Measurements from ENCODE around the gene UNG. TPM values are rescaled to one million over a fixed set of nuclear protein-coding genes. Genes with fewer than 3 reads are reported as not detected.
"Not testable (repeated sequence)": the region's sequence is repeated elsewhere in the genome, so short reads cannot be mapped to it uniquely, and the experiment has no call there.

Gene UNG
- total RNA-seq, 2 donors from 2014 or later = 13.9 to 16.6 TPM

DNA sequence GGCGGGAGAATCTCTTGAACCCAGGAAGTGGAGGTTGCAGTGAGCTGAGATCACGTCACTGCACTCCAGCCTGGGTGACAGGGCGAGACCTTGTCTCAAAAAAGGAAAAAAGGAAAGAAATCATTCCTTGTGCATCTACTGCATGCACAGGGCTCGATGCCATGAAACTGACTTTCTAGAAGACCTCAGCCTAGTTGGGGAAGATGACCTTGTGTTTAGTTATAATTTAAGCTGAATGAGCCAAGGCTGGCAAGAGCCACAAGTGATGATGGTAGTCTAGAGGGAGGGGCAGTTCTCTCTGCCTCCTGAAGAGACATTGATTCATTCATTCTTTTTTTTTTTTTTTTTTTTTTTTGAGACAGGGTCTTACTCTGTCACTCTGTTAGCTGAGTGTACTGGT lies 43.2 kb downstream of the UNG start:
- no peak for DNase-seq
- intact Hi-C loops (cut with DNase I) = no loop called here
- ATAC-seq = peak in 1 of 2 donors; percentile 16

DNA sequence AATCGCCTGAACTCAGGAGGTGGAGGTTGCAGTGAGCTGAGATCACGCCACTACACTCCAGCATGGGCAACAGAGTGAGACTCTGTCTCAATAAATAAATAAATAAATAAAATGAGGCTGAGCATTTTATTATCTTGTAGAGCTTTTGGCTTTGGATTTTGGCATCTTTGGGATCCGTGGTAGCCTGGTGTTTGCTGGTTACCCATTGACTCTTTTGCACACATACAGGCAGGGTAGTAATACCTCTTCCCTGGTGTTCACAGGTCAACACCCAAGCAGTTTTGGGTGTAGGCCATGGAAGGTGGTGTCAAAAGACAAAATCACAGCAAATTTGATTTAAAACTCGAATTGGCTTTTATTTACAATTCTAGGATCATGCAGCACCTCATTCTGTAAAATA lies 46.8 kb downstream of the UNG start:
- ATAC-seq (no peak), DNase-seq (no peak)
- intact Hi-C loops (cut with DNase I) = no loop called here

DNA sequence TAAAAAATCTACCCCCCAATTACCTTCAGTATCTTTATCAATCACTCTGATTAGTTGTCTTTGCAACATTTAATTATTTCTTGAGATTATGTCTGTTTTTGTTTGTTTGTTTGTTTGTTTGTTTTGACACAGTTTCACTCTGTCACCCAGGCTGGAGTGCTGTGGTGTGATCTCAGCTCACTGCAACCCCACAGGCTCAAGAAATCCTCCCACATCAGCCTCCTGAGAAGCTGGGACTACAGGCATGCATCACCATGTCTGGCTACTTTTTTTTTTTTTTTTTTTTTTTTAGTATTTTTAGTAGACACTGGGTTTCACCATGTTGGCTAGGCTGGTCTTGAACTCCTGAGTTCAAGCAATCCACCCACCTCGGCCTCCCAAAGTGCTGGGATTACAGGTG lies 49.7 kb downstream of the UNG start:
- ATAC-seq; intact Hi-C loops (cut with DNase I); DNase-seq: not testable (repeated sequence)

DNA sequence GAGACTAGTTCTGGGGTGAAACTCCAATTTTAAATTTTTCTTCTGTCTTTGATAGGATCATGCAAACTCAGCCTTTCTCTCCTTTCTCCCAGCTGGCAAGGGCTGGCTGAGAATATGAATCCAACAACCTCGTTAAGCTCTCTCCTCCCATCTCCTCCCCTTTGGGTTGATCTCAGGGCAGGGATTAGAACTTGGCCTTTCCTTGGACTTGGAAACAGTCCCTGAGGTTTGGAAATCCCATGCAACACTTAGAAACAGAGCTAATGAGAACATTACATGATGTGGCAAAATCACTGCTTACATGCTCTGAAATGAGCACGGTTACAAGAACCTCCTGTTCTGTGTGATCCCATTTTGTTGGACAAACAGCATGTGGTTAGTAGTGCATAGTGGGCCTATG lies 50.6 kb downstream of the UNG start:
- peak; percentile 83 to 90 for ATAC-seq
- intact Hi-C loops (cut with DNase I) = no loop called here
- DNase-seq = no peak

DNA sequence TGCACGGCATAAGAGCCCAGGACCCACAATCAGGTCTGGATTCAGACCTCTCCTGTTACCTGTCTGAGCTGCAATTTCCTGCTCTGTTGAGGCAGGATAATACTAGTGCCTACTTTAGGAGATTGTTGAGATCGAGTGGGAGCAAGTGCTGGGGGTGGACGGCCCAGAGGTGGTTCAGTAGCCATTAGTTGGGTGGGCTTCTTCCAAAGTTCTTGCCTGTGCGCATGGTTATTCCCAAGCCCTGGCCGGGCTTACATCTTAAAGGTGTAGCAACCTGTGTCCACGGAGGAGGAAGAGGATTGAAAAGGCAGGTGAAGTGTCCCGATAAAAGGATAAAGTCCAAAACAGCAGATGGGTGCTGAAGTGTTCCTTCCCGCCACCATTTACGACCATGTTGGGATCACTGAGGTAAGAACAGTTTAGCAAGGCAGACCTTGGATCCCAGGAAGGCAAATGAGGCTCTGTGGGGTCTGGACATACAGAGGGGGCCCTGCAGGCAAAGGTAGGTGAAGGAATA lies 52.8 kb downstream of the UNG start:
- intact Hi-C loops (cut with DNase I) = no loop called here
- ATAC-seq (no peak), DNase-seq (no peak)

DNA sequence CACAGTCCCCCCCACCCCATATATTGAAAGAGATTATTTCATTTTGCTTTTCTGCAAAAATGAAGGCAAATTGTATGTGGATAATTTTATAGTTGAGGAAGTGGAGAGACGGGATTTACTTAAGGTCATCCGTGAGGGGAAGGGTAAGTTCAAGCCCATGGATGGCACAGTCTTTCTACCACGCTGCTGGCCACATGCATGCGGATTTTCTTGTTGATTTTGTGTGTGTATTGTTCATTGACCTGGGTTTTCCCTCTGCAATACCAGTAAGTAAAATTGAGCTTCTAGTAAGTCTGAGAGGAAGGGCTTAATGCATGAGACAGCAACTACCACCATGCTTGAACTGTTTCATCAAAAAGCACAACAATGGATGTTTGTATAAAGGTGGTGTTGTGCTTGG lies 54.1 kb downstream of the UNG start:
- intact Hi-C loops (cut with DNase I) = no loop called here
- ATAC-seq (no peak), DNase-seq (no peak)

DNA sequence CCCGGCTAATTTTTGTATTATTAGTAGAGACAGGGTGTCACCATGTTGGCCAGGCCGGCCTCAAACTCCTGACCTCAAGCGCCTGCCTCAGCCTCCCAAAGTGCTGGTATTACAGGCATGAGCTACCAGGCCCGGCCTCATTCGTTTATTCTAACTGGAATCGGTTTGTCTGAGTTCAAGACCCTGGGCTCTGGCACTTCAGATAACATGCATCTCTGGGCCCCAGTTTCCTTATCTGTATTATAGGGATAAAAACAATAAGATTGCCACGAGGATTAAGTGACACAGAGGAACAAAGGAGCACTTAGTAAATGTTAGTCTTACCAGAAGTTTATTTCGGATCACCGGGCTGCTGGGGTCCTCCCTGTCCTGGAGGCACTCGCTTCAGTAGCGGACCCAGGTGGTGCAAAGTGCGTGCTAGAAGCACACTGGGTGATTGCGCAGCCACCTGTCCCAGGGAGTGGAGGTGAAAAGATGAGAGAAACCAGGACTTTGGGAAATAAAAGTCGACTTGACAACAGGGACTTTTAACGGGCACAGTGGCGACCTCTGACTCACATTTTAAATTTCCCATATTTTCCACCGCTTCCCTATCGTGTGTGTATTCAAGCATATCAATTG lies 56.5 kb downstream of the UNG start:
- intact Hi-C loops (cut with DNase I) = no loop called here

DNA sequence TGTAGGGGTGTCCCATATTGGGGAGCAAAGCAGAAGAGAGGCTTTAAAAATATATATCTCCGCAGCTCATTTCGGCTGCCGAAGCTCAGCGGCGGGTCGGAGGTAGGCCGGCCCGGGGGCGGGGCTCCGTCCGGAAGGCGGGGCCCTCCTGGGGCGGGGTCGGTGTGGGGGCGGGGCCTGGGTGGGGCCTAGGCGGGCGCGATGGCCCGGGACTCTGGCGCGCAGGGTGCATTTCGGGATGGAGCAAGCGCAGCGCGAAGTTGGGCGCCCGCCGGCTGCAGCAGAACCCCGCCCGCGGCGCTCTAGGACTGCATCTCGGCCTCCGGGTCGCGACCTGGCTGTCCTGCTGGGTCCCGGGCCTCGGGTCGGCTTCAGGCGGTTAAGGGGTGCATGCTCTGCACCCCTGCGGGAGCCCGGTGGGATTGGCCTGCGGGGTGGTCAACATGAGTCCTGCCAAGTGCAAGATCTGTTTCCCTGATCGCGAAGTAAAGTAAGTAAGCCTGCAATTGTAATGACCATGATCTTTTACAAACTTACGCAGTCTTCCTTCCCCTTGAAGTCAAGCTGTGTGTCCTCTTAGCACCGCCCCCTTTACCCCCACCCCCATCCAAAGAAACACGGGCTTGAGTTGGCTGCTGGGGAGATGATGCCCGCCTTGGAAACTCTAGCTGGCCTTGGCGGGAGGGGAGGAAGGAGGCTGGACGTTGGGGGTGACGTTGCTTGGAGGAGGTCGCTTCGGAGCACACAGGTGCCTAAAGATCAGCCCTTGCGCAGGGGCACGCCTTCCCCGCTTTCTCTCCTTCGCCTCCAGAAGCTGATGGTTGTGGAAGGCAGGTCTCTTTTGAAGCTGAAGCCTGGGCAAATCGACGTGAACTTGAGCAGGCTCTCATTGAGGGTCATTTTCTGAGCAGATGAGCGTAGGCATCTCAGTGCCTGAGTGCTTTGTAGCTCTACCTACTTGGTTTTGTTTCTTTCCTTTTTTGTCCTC lies 57.3 kb downstream of the UNG start:
- DNase-seq = peak; percentile 86
- intact Hi-C loops (cut with DNase I) = loop anchor here in 1 of 2 donors (5.0 kb wide), 1 partner anchor 37 kb away; the partner anchor contains the start of gene ACACB
- ATAC-seq = peak; percentile 96 to 99

More for the DNA sequence above, 56.5 kb downstream of the UNG start:
- ATAC-seq (peak in 1 of 2 donors; percentile 4), DNase-seq (no peak)

DNA sequence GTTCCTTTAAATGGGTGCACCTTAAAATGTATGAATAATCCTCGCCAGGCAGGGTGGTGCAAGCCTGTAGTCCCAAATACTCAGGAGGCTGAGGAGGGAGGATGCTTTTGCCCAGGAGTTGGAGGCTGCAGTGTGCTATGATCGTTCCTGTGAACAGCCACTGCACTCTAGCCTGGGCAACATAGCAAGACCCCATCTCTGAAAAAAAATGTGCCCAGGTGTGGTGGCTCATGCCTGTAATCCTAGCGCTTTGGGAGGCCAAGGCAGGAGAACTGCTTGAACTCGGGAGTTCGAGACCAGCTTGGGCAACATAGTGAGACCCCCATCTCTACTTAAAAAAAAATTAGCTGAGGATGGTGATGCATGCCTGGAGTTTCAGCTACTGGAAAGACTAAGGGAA lies 58.6 kb downstream of the UNG start:
- ATAC-seq = no peak
- intact Hi-C loops (cut with DNase I) = loop anchor here in 1 of 2 donors (5.0 kb wide), 1 partner anchor 39 kb away; the partner anchor contains the start of gene ACACB
- DNase-seq = no peak

DNA sequence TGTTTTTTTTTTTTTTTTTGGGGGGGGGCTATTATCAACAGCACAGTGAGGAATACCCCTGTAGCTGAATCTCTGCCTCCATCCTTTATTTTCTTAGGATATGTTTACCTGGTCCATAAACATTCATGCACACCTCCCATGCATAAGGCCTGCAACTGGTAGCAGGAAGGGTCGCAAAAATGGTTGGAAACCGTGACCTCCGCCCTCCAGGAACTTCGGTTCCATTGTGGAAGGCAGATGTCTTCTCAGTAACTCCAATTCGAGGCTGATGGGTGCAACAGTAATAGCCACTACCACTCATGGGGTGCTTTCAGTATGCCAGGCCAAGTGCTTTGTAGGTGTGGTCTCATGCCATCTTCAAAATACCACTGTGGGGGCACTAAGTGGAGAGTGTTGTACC lies 59.2 kb downstream of the UNG start:
- DNase-seq = no peak
- no peak for ATAC-seq
- intact Hi-C loops (cut with DNase I) = loop anchor here in 1 of 2 donors (5.0 kb wide), 1 partner anchor 39 kb away; the partner anchor contains the start of gene ACACB

DNA sequence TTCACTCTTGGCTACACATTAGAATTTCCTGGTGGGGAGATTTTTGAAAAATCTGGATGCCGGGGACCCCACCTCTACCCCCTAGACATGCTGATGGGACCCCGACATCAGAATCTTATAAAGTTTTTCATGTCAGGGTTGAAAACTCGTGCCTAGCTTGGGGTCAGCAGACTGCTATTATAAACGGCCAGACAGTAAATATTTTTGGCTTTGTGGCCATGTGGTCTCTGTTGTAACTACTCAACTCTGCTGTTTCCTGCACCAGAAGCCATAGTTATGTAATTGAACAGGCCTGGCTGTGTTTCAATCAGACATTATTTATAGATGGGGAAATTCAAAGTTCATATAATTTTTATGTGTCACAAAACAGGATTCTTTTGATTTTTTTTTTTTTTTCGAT lies 60.6 kb downstream of the UNG start:
- DNase-seq (no peak), ATAC-seq (no peak)
- intact Hi-C loops (cut with DNase I) = loop anchor here in 1 of 2 donors (5.0 kb wide), 1 partner anchor 41 kb away; the partner anchor contains the start of gene ACACB

DNA sequence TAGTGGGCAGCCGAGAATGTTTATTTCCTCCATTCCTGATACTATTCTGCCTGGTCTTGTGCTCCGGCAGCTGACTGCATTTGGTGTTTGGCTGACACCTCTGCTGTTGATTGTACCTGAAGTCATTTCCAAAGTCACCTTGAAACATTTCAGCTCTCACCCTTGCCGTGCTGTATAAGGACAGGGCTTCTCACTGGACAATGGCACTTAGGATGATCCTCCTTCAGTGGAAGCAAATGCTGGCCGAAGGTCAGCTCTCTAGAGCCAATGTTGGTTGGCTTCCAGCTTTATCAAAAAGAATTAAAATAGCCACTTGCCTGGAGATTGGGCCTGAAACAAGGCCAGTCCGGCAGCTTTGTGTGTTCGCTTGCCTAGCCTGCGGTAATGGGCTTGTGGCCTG lies 63.0 kb downstream of the UNG start:
- DNase-seq (peak; percentile 40), ATAC-seq (peak; percentile 70 to 83)
- intact Hi-C loops (cut with DNase I) = loop anchor here in 1 of 2 donors (10.0 kb wide), 1 partner anchor 46 kb away; the partner anchor contains the start of gene ACACB

Other genes starting within 250 kb of the UNG start
- gene SSH1, start 240.0 kb upstream of the UNG start, total RNA-seq = 10 to 100 TPM; 30.4 to 46.0 TPM
- gene DAO, start 217.5 kb upstream of the UNG start, total RNA-seq = not detected
- under 1 TPM; 0.10 to 0.12 TPM for gene SVOP, start 76.5 kb upstream of the UNG start, total RNA-seq
- gene USP30, start 45.0 kb upstream of the UNG start, total RNA-seq = 1 to 10 TPM; 7.7 to 9.5 TPM
- gene ALKBH2, start 4.1 kb upstream of the UNG start, total RNA-seq = 10 to 100 TPM in 1 of 2 donors, 1 to 10 TPM in 1; 8.5 to 12.0 TPM
- gene ACACB, start 19.0 kb downstream of the UNG start, total RNA-seq = 100 to 1,000 TPM; 165 to 172 TPM
- gene FOXN4, start 211.7 kb downstream of the UNG start, total RNA-seq = not detected